HG02943 (cell line): ENCODE measurements around the gene TNFAIP1.
"Not testable (repeated sequence)": the region's sequence is repeated elsewhere in the genome, so short reads cannot be mapped to it uniquely, and the experiment has no call there.

Source experiments
- ATAC-seq: cut with Tn5 transposase; IDR thresholded peaks from one replicate; pipeline ENCODE4 v1.9.1; 2021; ENCODE audit warnings: mild to moderate bottlenecking, low read depth, moderate library complexity; ENCODE audit not compliant: unreplicated experiment

TNFAIP1 gene, protein sequence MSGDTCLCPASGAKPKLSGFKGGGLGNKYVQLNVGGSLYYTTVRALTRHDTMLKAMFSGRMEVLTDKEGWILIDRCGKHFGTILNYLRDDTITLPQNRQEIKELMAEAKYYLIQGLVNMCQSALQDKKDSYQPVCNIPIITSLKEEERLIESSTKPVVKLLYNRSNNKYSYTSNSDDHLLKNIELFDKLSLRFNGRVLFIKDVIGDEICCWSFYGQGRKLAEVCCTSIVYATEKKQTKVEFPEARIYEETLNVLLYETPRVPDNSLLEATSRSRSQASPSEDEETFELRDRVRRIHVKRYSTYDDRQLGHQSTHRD

GRCh38 chr17:28335201-28335958 lies at the start of gene TNFAIP1, which contains the start of gene IFT20:
Gene TNFAIP1 (plus strand): TSS chr17:28335761. CDS start chr17:28339522, 3,761 bp downstream.
Gene IFT20 (minus strand): TSS chr17:28335472. CDS start chr17:28331985, 3,487 bp downstream.
- peak; percentile 94 for ATAC-seq

GRCh38 chr17:28285965-28286364 lies 49.6 kb upstream of the TNFAIP1 start:
- ATAC-seq, result no peak

GRCh38 chr17:28290703-28291102 lies 44.9 kb upstream of the TNFAIP1 start:
- no peak for ATAC-seq

DNA sequence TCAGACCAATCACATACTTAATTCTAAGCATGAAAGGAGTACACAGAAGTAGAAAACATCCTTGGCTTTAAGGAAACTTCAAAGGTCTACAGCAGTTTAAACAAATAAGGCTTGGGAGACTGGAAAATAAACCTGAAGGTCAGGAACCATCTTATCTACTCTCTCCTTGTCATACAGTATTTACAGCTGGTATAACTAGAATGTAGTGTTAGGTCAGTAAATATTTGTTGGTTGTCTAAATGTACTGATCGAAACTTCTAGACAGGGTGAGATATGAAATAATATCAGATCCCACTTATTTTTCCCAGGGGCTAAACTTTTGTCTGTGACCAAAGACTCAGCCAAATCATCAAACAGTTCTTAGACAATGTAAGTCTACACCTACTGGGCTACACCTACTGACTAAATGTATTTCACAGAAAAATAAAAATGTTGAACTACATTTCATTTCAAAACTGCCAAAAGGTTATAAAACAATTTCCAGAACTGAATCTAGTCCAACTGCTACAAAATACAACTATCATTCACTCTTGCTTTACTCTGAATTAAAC lies 43.7 kb upstream of the TNFAIP1 start:
- no peak for ATAC-seq

- ATAC-seq, result not testable (repeated sequence)
These were observed 42.7 kb upstream of the TNFAIP1 start for GRCh38 chr17:28292878-28293277.

GRCh38 chr17:28293994-28294393 lies 41.6 kb upstream of the TNFAIP1 start:
- ATAC-seq, result no peak

- no peak for ATAC-seq
These were observed 39.6 kb upstream of the TNFAIP1 start for GRCh38 chr17:28295677-28296578.

GRCh38 chr17:28298449-28298848 lies 37.1 kb upstream of the TNFAIP1 start:
- ATAC-seq, result no peak

DNA sequence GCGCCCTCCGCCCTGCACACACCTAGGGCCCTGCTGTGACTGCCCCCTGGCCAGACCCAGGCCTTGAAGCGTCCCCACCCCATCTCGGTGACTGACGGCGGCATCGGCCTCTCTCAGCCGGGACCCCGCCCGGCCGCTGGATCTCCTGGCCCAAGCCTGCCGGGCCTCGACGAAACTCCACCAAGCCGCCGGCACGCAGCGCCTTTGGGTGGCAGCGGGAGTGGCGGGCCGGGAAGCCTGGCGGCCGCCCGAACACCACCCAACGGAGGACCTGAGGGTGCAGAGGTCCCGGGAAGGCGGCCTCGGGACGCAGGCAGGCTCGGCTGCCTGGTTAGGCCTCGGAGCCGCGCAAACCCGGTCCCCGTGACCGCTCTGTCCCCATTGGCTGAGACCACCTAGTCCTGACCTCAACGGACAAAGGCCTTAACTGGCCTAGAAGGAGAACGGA lies 28.6 kb upstream of the TNFAIP1 start:
- no peak for ATAC-seq

GRCh38 chr17:28313841-28314240 lies 21.7 kb upstream of the TNFAIP1 start:
- ATAC-seq, result no peak

DNA sequence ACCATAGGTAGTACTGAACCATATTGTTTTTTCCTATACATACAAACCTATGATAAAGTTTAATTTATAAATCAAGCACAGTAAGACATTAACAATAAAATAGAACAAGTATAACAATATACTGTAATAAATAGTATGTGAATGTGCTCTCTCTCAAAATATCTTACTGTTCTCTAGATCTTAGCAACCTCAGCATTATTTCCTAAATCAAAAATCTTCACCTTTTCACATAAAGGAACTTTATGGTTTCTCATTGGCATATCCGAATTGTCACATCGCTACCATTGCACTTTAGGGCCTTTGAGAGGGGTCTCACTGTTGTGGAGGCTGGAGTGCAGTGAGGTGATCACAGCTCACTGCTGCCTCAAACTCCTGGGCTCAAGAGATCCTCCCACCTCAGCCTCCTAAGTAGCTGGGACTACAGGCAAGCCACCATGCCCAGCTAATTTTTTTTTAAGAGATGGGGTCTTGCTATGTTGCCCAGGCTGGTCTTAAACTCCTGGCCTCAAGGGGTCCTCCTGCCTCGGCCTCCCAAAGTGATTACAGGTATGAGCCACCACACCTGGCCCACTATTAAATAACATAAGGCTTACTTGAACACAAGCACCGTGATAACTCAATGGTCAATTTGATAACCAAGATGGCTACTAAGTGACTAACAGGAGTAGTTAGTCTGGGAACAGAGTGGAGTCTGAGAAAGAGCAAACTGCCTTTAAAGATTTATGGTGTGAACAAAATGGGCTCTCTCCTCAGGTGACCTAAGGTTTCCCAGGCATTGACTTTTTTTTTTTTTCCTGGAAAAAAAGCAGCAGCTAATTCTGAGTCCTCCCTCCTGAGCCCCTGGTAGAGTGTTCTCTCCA lies 19.5 kb upstream of the TNFAIP1 start:
- ATAC-seq, result no peak

GRCh38 chr17:28317099-28317965 lies 18.2 kb upstream of the TNFAIP1 start:
- no peak for ATAC-seq

- ATAC-seq, result no peak
These were observed 17.4 kb upstream of the TNFAIP1 start for GRCh38 chr17:28317966-28318758.

DNA sequence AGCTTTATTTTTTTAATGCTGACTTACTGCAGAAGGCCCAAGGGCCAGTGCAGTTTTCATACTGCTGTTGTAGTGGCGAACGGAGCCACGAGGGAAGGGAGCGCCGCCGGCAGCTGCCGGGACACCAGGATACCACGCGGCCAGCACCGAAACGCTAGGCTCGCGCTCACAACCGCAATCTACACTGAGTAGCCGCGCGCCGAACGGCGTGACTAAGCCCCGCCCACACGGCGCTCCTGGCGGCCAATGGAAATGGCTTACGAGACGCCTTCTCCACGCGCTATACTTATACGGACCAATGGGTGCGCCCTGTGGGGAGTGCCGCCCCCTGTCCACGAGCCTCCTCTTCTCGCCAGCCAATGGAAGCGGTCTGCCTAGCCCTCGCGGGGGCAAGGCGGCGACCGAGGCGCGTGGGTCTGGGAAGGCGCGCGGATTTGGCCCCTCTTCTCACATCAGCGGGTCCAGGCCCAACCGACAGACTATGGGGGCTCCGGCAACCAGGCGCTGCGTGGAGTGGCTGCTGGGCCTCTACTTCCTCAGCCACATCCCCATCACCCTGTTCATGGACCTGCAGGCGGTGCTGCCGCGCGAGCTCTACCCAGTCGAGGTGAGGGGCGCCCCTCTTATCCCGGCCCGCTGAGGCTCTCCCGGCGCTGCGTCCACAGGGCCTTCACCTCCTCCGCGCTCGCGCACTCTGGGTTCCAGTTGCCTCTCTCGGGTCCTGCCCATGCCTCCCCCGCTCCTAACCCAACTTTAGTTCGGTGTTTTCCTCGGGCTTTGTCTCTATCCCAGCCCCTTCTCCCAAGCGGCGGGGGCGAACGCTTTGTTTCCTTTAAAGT lies 16.6 kb upstream of the TNFAIP1 start, which contains the start of gene TMEM97:
Gene TMEM97, plus strand, starts transcription at position 442 of the 839 bp plus-strand sequence. Its CDS starts 40 bp downstream, at position 482.
- peak; percentile 94 for ATAC-seq

DNA sequence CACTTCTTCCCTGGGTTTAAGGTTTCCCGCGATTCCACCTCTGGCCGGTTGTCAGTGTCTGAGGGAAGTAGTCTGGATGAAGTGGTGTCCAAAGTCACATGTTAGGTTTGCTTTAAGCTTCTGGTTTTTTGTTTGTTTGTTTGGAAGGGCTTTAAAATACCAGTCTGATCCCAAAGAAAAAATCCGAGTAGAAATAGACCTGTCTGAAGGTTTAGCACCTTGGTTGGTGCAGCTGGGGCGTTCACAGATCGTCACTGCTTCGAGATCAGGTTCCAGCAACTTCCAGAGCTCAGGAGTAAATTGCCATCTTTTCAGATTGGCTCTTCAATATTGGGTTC lies 16.0 kb upstream of the TNFAIP1 start:
- ATAC-seq, result no peak

DNA sequence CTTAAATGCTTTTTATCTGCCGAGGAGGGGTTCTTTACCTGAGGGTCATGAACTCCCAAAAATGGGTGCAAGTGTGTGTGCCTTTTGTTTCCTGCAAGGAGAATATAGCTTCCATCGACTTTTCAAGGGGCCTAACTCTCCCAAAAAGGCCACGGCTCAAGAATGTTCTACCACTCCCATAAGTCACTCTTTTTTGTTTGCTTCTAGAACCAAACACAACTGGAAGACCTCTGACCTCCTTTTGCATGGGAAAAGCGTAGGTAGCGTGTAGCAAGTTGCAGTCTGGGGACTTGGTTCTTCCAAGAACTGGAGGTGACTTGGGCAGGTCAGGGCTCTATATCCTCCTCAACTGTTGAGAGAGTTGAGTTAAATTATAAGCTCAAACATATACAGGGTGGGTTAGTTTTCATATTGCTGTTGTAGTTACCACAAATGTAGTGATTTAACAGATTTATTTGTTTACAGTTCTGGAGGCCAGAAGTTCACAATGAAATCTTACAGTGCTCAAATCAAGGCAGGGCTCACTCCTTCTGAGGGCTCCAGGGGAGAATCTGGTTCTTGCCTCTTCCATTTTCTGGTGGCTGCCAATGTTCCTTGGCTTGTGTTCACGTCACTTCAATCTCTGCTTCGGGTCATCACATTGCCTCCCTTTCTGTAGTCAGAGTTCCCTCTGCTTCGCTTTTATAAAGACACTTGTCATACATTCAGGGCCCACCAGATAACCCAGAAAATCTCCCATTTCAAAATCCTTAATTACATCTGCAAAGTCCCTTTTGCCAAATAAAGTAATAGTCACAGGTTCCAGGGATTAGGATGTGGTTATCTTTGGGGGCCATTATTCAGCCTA lies 15.1 kb upstream of the TNFAIP1 start:
- ATAC-seq, result no peak
